ENCODE results near the gene REPIN1. TPM values are rescaled to one million over a fixed set of nuclear protein-coding genes. Genes with fewer than 3 reads are reported as not detected.

The REPIN1 gene
- total RNA-seq = 30.4 TPM in 2 replicates

GRCh38 chr7:150368096-150368883, at the start of gene REPIN1:
REPIN1 (plus strand) TSS chr7:150368822; CDS start chr7:150369712, 890 bp downstream.

GRCh38 chr7:150322833-150323681, 45.6 kb upstream of the REPIN1 start, which contains the start of the genes ACTR3C and LRRC61:
ACTR3C (minus strand) TSS chr7:150323545; CDS start chr7:150295296, 28,249 bp downstream.
LRRC61 (plus strand) TSS chr7:150323355; CDS start chr7:150336862, 13,507 bp downstream.

GRCh38 chr7:150341263-150342120, 27.1 kb upstream of the REPIN1 start, which contains the start of gene RARRES2:
RARRES2 (minus strand) TSS chr7:150341629; CDS start chr7:150340609, 1,020 bp downstream.

GRCh38 chr7:150378853-150379440, 10.3 kb downstream of the REPIN1 start, which contains the start of gene ZNF775:
ZNF775 (plus strand) TSS chr7:150379330; CDS start chr7:150388471, 9,141 bp downstream.

Other genes with a start within 250 kb of the REPIN1 start
- gene LRRC61, start 45.5 kb upstream of the REPIN1 start, total RNA-seq = 10.8 and 11.6 TPM in 2 replicates
- gene ACTR3C, start 45.3 kb upstream of the REPIN1 start, total RNA-seq = 5.5 and 12.2 TPM in 2 replicates
- gene RARRES2, start 27.2 kb upstream of the REPIN1 start, total RNA-seq = not detected in 2 replicates
- gene ZNF775, start 10.5 kb downstream of the REPIN1 start, total RNA-seq = 2.4 and 2.5 TPM in 2 replicates
- gene GIMAP8, start 81.8 kb downstream of the REPIN1 start, total RNA-seq = not detected in 2 replicates
- gene GIMAP7, start 146.1 kb downstream of the REPIN1 start, total RNA-seq = not detected in 2 replicates
- gene GIMAP4, start 198.6 kb downstream of the REPIN1 start, total RNA-seq = not detected in 2 replicates

Measured in nasal cavity respiratory epithelium epithelial cell of viscerocranial mucosa (primary cell).